ENCODE data around the gene SEMA6C.
A peak's percentile ranks its signal among the peaks of the same experiment; 100 is the strongest.

The SEMA6C gene

GRCh38 chr1:151134991-151135390 is 11.4 kb downstream of the SEMA6C start:
- Histone ChIP-seq H3K4me1 (ENCODE audit: control insufficient read depth, insufficient read depth, low read length) (no peaks in the 10 kb centered on the region), H3K9me3 (ENCODE audit: control insufficient read depth, insufficient read depth, low read depth, low read length) (no peaks in the 10 kb centered on the region), H3K4me3 (ENCODE audit: low read depth, low read length) (no peak overlapping the region), H3K27ac (ENCODE audit: extremely low read depth, low read depth, low read length) (no peak overlapping the region), H3K36me3 (ENCODE audit: control insufficient read depth in 2 of 2, insufficient read depth in 1 of 2, low read length in 2 of 2) (peaks cover 0 to 66% of the 10 kb centered on the region in 2 experiments; a peak in 1 of 3 replicates)
- CTCF ChIA-PET, result interaction anchor here (0.6 to 1.4 kb wide), 4 partner anchors 22 to 110 kb away, joined by 3 to 4 read pairs (median 4); partner anchors contain the start of gene TNFAIP8L2
- no peak for TF ChIP-seq PBX3 (CRISPR knock-in tag; IDR thresholded peaks at IDR 0.05)
- TF ChIP-seq SCRT1 (tag by site-specific recombination; IDR thresholded peaks at IDR 0.05; ENCODE audit: borderline replicate concordance), result no peak
- POLR2A ChIA-PET, result no interaction called here

DNA sequence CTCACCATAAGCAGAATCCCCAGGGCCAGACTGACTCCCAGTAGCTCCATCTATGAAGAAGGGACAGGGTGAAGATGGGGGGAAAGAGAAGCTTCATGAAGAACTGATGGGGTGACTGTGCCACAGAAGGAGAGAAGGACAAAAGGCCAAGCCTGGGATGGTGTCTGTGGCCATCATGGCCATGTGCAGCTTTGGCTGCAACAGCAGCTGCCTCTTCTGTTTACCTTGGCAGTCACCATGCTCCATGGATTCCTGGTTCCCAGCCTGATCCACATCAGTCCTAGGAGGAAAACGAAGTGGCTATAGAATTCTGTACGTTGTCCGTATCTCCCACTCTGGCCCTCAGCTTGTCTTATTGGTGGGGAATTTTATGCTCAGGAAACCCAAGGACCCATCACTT is 12.0 kb downstream of the SEMA6C start:
- TF ChIP-seq ZNF16 (tag by site-specific recombination; IDR thresholded peaks at IDR 0.05; ENCODE audit: low read depth) (no peak), BCL11A (tag by site-specific recombination; IDR thresholded peaks at IDR 0.05; ENCODE audit: low read depth) (no peak), TRIM28 (IDR thresholded peaks at IDR 0.05; ENCODE audit: borderline replicate concordance, low read length) (no peak), ZNF621 (tag by site-specific recombination; IDR thresholded peaks at IDR 0.05) (no peak)
- no peak overlapping the region for H3K27ac ChIP-seq (ENCODE audit: extremely low read depth, low read depth, low read length)
- H3K36me3 ChIP-seq (ENCODE audit: control insufficient read depth in 2 of 2, insufficient read depth in 1 of 2, low read length in 2 of 2), result peaks cover 0 to 60% of the 10 kb centered on the region in 2 experiments; a peak in 1 of 3 replicates
- no peak overlapping the region for H3K4me3 ChIP-seq (ENCODE audit: low read depth, low read length)
- no peaks in the 10 kb centered on the region for H3K9me3 ChIP-seq (ENCODE audit: control insufficient read depth, insufficient read depth, low read depth, low read length)
- no peaks in the 10 kb centered on the region for H3K4me1 ChIP-seq (ENCODE audit: control insufficient read depth, insufficient read depth, low read length)
- ChIA-PET CTCF (interaction anchor here (1.4 kb wide), 1 partner anchor 110 kb away, joined by 3 read pairs; no protein-coding TSS in a partner anchor), POLR2A (no interaction called here)

DNA sequence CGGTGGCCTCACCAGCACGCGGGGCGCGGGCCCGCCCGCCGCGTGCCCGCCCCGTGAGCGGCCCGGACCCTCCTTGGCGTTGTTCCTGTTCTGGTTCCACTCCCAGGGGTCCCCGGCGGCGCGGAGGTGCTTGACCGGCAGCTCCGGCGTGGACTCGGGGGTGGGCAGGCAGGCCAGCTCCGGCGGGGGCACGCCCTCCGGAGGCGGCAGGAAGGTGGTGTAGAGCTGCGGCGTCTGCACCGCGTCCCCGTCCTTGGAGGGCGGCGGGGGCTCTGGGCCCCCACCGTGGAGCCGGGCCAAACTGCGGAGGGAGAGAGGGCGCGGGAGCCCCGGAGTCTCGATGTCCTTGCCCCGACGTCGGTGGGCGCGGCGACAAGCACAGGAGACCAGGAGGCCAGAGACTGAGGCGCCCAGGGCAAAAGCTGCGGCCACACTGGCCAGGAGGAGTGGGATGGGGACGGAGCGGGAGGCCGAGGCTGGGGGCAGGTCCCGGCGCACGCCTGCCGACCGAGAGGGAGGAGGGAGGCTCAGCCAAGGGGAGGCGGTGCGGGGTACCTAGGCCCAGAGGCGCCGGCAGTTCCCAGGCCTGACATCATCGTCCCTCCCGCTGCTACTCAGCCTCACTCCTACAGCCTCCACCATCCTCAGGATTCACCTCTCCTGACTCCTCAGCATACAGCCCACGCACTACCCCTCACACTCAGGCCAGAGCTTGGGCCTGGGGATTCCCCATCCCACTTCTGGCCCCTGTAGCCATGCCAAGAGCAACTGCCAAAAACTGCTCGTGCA is 13.2 kb downstream of the SEMA6C start:
- no peaks in the 10 kb centered on the region for H3K4me1 ChIP-seq (ENCODE audit: control insufficient read depth, insufficient read depth, low read length)
- no peaks in the 10 kb centered on the region for H3K9me3 ChIP-seq (ENCODE audit: control insufficient read depth, insufficient read depth, low read depth, low read length)
- no peak overlapping the region for H3K27ac ChIP-seq (ENCODE audit: extremely low read depth, low read depth, low read length)
- H3K36me3 ChIP-seq (ENCODE audit: control insufficient read depth in 2 of 2, insufficient read depth in 1 of 2, low read length in 2 of 2), result peaks cover 0 to 53% of the 10 kb centered on the region in 2 experiments; a peak in 1 of 3 replicates
- TF ChIP-seq EGR2 (tag by site-specific recombination; IDR thresholded peaks at IDR 0.05; ENCODE audit: low read depth) (peak; percentile 68), ZFHX2 (tag by site-specific recombination; conservative IDR thresholded peaks at IDR 0.05) (peak; percentile 69), RBAK (tag by site-specific recombination; IDR thresholded peaks at IDR 0.05) (no peak), REST (tag by site-specific recombination; IDR thresholded peaks at IDR 0.05) (no peak)
- H3K4me3 ChIP-seq (ENCODE audit: low read depth, low read length), result no peak overlapping the region
- POLR2A ChIA-PET, result no interaction called here
- CTCF ChIA-PET, result interaction anchor here (1.4 kb wide), 1 partner anchor 109 kb away, joined by 3 read pairs; no protein-coding TSS in a partner anchor

- H3K4me1 ChIP-seq (ENCODE audit: control insufficient read depth, insufficient read depth, low read length), result no peaks in the 10 kb centered on the region
- H3K36me3 ChIP-seq (ENCODE audit: control insufficient read depth in 2 of 2, insufficient read depth in 1 of 2, low read length in 2 of 2), result peaks cover 0 to 45% of the 10 kb centered on the region in 2 experiments; a peak in 1 of 3 replicates
- H3K27ac ChIP-seq (ENCODE audit: extremely low read depth, low read depth, low read length), result no peak overlapping the region
- ChIA-PET POLR2A (no interaction called here), CTCF (no interaction called here)
- H3K4me3 ChIP-seq (ENCODE audit: low read depth, low read length), result no peak overlapping the region
- H3K9me3 ChIP-seq (ENCODE audit: control insufficient read depth, insufficient read depth, low read depth, low read length), result no peaks in the 10 kb centered on the region
- TF ChIP-seq, protein P1, sequence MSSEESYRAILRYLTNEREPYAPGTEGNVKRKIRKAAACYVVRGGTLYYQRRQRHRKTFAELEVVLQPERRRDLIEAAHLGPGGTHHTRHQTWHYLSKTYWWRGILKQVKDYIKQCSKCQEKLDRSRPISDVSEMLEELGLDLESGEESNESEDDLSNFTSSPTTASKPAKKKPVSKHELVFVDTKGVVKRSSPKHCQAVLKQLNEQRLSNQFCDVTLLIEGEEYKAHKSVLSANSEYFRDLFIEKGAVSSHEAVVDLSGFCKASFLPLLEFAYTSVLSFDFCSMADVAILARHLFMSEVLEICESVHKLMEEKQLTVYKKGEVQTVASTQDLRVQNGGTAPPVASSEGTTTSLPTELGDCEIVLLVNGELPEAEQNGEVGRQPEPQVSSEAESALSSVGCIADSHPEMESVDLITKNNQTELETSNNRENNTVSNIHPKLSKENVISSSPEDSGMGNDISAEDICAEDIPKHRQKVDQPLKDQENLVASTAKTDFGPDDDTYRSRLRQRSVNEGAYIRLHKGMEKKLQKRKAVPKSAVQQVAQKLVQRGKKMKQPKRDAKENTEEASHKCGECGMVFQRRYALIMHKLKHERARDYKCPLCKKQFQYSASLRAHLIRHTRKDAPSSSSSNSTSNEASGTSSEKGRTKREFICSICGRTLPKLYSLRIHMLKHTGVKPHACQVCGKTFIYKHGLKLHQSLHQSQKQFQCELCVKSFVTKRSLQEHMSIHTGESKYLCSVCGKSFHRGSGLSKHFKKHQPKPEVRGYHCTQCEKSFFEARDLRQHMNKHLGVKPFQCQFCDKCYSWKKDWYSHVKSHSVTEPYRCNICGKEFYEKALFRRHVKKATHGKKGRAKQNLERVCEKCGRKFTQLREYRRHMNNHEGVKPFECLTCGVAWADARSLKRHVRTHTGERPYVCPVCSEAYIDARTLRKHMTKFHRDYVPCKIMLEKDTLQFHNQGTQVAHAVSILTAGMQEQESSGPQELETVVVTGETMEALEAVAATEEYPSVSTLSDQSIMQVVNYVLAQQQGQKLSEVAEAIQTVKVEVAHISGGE (tag by site-specific recombination; conservative IDR thresholded peaks at IDR 0.05; ENCODE audit: low read depth), result no peak
- TF ChIP-seq, protein P2, sequence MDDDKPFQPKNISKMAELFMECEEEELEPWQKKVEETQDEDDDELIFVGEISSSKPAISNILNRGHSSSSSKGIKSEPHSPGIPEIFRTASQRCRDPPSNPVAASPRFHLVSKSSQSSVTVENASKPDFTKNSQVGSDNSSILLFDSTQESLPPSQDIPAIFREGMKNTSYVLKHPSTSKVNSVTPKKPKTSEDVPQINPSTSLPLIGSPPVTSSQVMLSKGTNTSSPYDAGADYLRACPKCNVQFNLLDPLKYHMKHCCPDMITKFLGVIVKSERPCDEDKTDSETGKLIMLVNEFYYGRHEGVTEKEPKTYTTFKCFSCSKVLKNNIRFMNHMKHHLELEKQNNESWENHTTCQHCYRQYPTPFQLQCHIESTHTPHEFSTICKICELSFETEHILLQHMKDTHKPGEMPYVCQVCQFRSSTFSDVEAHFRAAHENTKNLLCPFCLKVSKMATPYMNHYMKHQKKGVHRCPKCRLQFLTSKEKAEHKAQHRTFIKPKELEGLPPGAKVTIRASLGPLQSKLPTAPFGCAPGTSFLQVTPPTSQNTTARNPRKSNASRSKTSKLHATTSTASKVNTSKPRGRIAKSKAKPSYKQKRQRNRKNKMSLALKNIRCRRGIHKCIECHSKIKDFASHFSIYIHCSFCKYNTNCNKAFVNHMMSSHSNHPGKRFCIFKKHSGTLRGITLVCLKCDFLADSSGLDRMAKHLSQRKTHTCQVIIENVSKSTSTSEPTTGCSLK (tag by site-specific recombination; IDR thresholded peaks at IDR 0.05), result no peak
- TF ChIP-seq ZNF624 (tag by site-specific recombination; IDR thresholded peaks at IDR 0.05), result no peak
- TF ChIP-seq ZNF423 (tag by site-specific recombination; IDR thresholded peaks at IDR 0.05), result no peak
- TF ChIP-seq ZNF585B (tag by site-specific recombination; IDR thresholded peaks at IDR 0.05), result no peak
Observed at GRCh38 chr1:151132335-151133017, 14.0 kb downstream of the SEMA6C start.
